ENCODE data around the gene HTR4.

Gene HTR4

DNA sequence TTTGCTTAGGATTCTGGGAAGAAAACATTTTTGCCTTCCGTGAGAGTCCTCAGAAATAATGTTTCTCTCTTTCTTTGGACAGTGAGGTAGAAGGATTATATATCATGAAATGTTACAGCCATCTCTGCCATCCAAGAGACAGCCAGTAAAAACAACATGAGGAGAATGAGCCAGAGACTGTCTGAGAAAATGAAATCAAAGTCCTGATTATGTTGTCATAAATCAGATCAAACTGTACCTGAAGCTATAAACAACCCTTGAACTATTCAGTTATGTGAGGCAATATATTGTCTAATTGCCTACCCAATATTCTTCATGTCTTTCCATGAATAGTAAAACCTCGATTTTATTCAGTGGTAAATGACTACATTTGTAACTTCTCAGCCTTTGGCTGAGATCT is 9.2 kb upstream of the HTR4 start:
- no peaks in the 10 kb centered on the region for H3K9me3 ChIP-seq (ENCODE audit: control insufficient read depth in 2 of 2, low read length in 2 of 2)
- H3K4me1 ChIP-seq (ENCODE audit: control insufficient read depth in 2 of 2, insufficient read depth in 2 of 2, low read length in 2 of 2): peaks cover 2 to 17% of the 10 kb centered on the region in 2 donors
- H3K27ac ChIP-seq (ENCODE audit: low read depth in 2 of 2, low read length in 2 of 2): no peak overlapping the region
- no peaks in the 10 kb centered on the region for H3K27me3 ChIP-seq (ENCODE audit: control insufficient read depth in 2 of 2, insufficient read depth in 2 of 2, low read length in 2 of 2)
- no peak overlapping the region for H3K9ac ChIP-seq (ENCODE audit: low read depth in 1 of 2, low read length in 2 of 2)
- H3K4me3 ChIP-seq (ENCODE audit: low read length in 2 of 2): no peak overlapping the region
- no peaks in the 10 kb centered on the region for H3K36me3 ChIP-seq (ENCODE audit: control insufficient read depth in 2 of 2, insufficient read depth in 2 of 2, low read length in 2 of 2)

DNA sequence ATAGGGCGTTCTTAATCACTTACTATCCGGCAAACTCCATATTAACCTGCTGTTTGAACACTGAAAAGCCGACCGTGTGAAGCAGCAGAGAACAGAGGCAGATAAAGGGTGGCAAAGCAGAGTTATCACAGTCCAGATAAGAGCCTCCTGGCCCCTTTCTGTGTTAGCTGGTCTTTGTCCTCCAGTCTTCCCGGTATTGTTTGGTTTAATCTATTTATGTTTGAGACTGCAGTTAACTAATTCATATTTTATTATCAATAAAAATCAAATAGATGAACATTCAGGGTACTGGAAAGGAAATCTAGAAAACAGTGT is 6.0 kb upstream of the HTR4 start:
- Histone ChIP-seq H3K4me1 (ENCODE audit: control insufficient read depth in 2 of 2, insufficient read depth in 2 of 2, low read length in 2 of 2) (peaks cover 2 to 14% of the 10 kb centered on the region in 2 donors), H3K9ac (ENCODE audit: low read depth in 1 of 2, low read length in 2 of 2) (no peak overlapping the region), H3K9me3 (ENCODE audit: control insufficient read depth in 2 of 2, low read length in 2 of 2) (no peaks in the 10 kb centered on the region), H3K27ac (ENCODE audit: low read depth in 2 of 2, low read length in 2 of 2) (no peak overlapping the region), H3K4me3 (ENCODE audit: low read length in 2 of 2) (no peak overlapping the region), H3K36me3 (ENCODE audit: control insufficient read depth in 2 of 2, insufficient read depth in 2 of 2, low read length in 2 of 2) (no peaks in the 10 kb centered on the region), H3K27me3 (ENCODE audit: control insufficient read depth in 2 of 2, insufficient read depth in 2 of 2, low read length in 2 of 2) (no peaks in the 10 kb centered on the region)

DNA sequence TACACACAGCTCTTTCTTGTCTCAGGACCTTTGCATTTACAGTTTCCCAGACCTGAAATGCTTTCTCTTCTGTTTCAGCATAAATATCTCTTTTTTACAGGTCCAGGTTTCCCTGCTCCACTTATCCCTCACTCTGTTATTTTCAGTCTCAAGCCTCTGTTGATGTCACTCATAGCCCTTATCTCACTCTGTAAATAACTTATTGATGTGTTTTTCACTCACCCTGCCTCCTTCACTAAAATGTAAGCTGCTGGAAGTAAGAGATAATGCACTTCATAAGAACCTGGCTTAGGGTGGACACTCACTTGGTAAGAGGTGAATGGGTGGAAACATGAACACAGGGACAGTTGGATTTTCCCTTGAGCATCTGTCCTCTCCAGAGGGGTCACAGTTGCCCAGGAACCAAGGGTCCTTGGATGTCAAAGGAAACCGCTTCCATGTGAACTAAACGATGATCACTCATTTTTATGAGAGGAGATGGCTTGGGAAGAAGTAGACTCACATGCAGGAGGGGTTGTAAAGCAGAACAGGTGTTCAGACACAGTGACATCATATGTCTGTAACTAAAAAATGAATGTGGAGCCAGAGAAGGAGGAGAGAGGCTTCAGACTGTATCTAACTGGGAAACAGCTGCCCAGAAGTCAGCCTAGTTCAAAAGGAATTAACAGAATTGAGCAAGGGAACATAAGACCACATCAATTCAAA is 5.5 kb upstream of the HTR4 start:
- Histone ChIP-seq H3K36me3 (ENCODE audit: control insufficient read depth in 2 of 2, insufficient read depth in 2 of 2, low read length in 2 of 2) (no peaks in the 10 kb centered on the region), H3K27me3 (ENCODE audit: control insufficient read depth in 2 of 2, insufficient read depth in 2 of 2, low read length in 2 of 2) (no peaks in the 10 kb centered on the region), H3K4me3 (ENCODE audit: low read length in 2 of 2) (no peak overlapping the region), H3K27ac (ENCODE audit: low read depth in 2 of 2, low read length in 2 of 2) (no peak overlapping the region), H3K9me3 (ENCODE audit: control insufficient read depth in 2 of 2, low read length in 2 of 2) (no peaks in the 10 kb centered on the region), H3K9ac (ENCODE audit: low read depth in 1 of 2, low read length in 2 of 2) (no peak overlapping the region), H3K4me1 (ENCODE audit: control insufficient read depth in 2 of 2, insufficient read depth in 2 of 2, low read length in 2 of 2) (peaks cover 0 to 19% of the 10 kb centered on the region in 2 donors)

DNA sequence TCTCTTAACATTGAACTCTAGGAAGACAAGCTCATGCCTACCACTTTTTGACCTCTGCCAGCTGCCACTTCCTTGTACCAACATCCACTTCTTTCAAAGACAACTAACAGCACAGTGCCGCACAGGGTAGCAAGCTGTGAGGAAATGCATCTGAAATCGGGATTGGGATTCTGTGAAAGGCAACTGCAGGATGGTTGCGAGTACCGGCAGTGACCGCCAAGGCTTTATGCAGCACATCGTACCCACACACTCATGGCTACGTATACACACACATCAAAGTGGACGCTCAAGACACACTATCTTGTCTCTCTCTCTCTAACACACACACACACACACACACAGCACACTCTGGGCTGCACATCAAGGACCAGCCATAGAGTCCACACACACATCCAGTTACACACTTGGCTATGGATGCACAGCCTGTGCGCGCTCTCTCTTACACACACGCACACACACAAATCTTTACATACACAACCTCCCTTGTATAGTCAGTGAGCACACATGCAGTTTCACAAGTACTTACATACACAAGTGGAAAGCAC is 964 bp downstream of the HTR4 start:
- peaks cover 2 to 5% of the 10 kb centered on the region in 2 donors for H3K27me3 ChIP-seq (ENCODE audit: control insufficient read depth in 2 of 2, insufficient read depth in 2 of 2, low read length in 2 of 2)
- peaks cover 0 to 8% of the 10 kb centered on the region in 2 donors for H3K4me1 ChIP-seq (ENCODE audit: control insufficient read depth in 2 of 2, insufficient read depth in 2 of 2, low read length in 2 of 2)
- H3K9ac ChIP-seq (ENCODE audit: low read depth in 1 of 2, low read length in 2 of 2): peak overlapping the region in 1 of 2 donors; percentile 74
- no peak overlapping the region for H3K27ac ChIP-seq (ENCODE audit: low read depth in 2 of 2, low read length in 2 of 2)
- no peaks in the 10 kb centered on the region for H3K9me3 ChIP-seq (ENCODE audit: control insufficient read depth in 2 of 2, low read length in 2 of 2)
- peak overlapping the region; percentile 67 to 70 for H3K4me3 ChIP-seq (ENCODE audit: low read length in 2 of 2)
- no peaks in the 10 kb centered on the region for H3K36me3 ChIP-seq (ENCODE audit: control insufficient read depth in 2 of 2, insufficient read depth in 2 of 2, low read length in 2 of 2)

DNA sequence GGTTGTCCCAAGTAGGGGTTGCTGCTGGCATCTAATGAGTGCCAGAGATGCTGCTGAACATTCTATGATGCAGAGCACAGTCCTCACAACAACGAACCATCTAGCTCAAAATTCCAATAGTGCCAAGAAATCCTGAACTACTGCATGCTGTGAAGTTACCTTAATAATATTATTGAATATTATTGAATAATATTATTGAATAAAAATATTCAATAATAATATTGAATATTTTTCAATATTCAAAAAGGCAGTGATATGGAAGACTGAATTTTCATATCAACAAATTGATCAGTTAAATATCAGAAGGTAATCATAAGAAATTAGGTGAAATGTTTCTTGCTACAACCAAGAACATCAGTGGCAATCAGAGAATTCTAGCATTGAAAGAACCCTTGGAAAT is 2.8 kb downstream of the HTR4 start:
- Histone ChIP-seq H3K4me3 (ENCODE audit: low read length in 2 of 2) (no peak overlapping the region), H3K4me1 (ENCODE audit: control insufficient read depth in 2 of 2, insufficient read depth in 2 of 2, low read length in 2 of 2) (peaks cover 0 to 8% of the 10 kb centered on the region in 2 donors), H3K27ac (ENCODE audit: low read depth in 2 of 2, low read length in 2 of 2) (no peak overlapping the region), H3K27me3 (ENCODE audit: control insufficient read depth in 2 of 2, insufficient read depth in 2 of 2, low read length in 2 of 2) (peaks cover 2 to 5% of the 10 kb centered on the region in 2 donors), H3K9me3 (ENCODE audit: control insufficient read depth in 2 of 2, low read length in 2 of 2) (no peaks in the 10 kb centered on the region), H3K9ac (ENCODE audit: low read depth in 1 of 2, low read length in 2 of 2) (no peak overlapping the region), H3K36me3 (ENCODE audit: control insufficient read depth in 2 of 2, insufficient read depth in 2 of 2, low read length in 2 of 2) (no peaks in the 10 kb centered on the region)

DNA sequence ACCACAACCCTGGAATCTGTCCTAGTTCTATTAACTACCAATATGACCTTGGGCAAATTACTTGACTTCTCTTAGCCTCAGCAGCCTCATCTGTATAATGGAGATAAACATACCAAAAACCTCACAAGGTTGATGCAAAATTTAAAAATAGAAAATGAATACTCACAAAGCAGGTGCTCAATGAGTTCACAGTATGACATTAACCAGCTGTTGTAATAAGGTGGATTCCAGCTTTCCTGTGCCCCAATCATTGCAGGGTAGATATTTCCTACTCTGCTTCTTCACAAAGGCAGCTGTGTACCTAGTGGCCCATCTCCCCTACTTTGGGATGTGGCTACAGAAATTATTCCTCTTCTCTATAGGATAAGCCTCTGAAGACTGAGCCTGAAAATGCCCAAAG is 8.8 kb downstream of the HTR4 start:
- Histone ChIP-seq H3K4me3 (ENCODE audit: low read length in 2 of 2) (no peak overlapping the region), H3K4me1 (ENCODE audit: control insufficient read depth in 2 of 2, insufficient read depth in 2 of 2, low read length in 2 of 2) (no peaks in the 10 kb centered on the region), H3K27me3 (ENCODE audit: control insufficient read depth in 2 of 2, insufficient read depth in 2 of 2, low read length in 2 of 2) (no peaks in the 10 kb centered on the region), H3K27ac (ENCODE audit: low read depth in 2 of 2, low read length in 2 of 2) (no peak overlapping the region), H3K9ac (ENCODE audit: low read depth in 1 of 2, low read length in 2 of 2) (no peak overlapping the region), H3K9me3 (ENCODE audit: control insufficient read depth in 2 of 2, low read length in 2 of 2) (no peaks in the 10 kb centered on the region), H3K36me3 (ENCODE audit: control insufficient read depth in 2 of 2, insufficient read depth in 2 of 2, low read length in 2 of 2) (no peaks in the 10 kb centered on the region)

DNA sequence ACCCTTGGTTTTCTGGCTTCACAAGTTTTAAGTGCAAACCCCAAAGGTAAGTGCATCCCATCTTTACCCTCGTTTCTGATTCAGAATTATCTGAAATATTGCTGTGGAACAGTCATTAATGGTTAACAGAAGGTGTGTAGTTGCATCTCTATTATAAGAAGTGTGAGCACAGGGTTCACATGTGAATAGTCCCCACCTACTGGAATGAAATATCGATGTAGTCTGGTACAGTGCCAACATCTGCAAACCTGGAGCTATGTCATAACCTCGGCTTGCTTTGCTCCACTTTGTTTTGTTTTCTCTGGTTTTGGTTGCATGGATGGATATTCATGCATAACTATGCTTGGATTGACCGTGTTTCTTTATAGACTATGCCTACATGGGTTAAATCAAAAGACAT is 12.6 kb downstream of the HTR4 start:
- no peaks in the 10 kb centered on the region for H3K27me3 ChIP-seq (ENCODE audit: control insufficient read depth in 2 of 2, insufficient read depth in 2 of 2, low read length in 2 of 2)
- peaks cover 0 to 4% of the 10 kb centered on the region in 2 donors for H3K4me1 ChIP-seq (ENCODE audit: control insufficient read depth in 2 of 2, insufficient read depth in 2 of 2, low read length in 2 of 2)
- H3K36me3 ChIP-seq (ENCODE audit: control insufficient read depth in 2 of 2, insufficient read depth in 2 of 2, low read length in 2 of 2): no peaks in the 10 kb centered on the region
- no peak overlapping the region for H3K9ac ChIP-seq (ENCODE audit: low read depth in 1 of 2, low read length in 2 of 2)
- no peak overlapping the region for H3K27ac ChIP-seq (ENCODE audit: low read depth in 2 of 2, low read length in 2 of 2)
- H3K4me3 ChIP-seq (ENCODE audit: low read length in 2 of 2): no peak overlapping the region
- no peaks in the 10 kb centered on the region for H3K9me3 ChIP-seq (ENCODE audit: control insufficient read depth in 2 of 2, low read length in 2 of 2)

DNA sequence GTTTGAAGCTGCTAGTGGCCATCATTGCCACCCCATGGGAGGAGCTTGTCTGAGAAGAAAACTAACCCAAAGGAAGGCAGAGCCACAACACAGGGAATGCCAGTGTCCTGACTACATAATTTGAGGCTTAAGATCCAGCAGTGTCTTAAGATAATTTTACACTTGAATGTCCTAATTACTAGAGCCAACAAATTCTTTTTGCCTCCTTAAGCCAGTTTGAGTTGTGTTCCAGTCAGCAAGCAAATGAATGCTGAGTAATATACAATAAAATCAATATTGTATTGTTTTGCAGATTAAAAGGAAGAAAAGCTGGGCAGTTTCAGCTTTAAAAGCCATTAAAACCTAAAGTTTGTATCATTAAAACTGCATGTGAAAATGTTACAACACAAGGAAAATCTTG is 13.9 kb downstream of the HTR4 start:
- H3K4me1 ChIP-seq (ENCODE audit: control insufficient read depth in 2 of 2, insufficient read depth in 2 of 2, low read length in 2 of 2): peaks cover 1 to 9% of the 10 kb centered on the region in 2 donors
- H3K4me3 ChIP-seq (ENCODE audit: low read length in 2 of 2): no peak overlapping the region
- no peaks in the 10 kb centered on the region for H3K27me3 ChIP-seq (ENCODE audit: control insufficient read depth in 2 of 2, insufficient read depth in 2 of 2, low read length in 2 of 2)
- no peak overlapping the region for H3K27ac ChIP-seq (ENCODE audit: low read depth in 2 of 2, low read length in 2 of 2)
- H3K9ac ChIP-seq (ENCODE audit: low read depth in 1 of 2, low read length in 2 of 2): no peak overlapping the region
- H3K9me3 ChIP-seq (ENCODE audit: control insufficient read depth in 2 of 2, low read length in 2 of 2): no peaks in the 10 kb centered on the region
- no peaks in the 10 kb centered on the region for H3K36me3 ChIP-seq (ENCODE audit: control insufficient read depth in 2 of 2, insufficient read depth in 2 of 2, low read length in 2 of 2)

DNA sequence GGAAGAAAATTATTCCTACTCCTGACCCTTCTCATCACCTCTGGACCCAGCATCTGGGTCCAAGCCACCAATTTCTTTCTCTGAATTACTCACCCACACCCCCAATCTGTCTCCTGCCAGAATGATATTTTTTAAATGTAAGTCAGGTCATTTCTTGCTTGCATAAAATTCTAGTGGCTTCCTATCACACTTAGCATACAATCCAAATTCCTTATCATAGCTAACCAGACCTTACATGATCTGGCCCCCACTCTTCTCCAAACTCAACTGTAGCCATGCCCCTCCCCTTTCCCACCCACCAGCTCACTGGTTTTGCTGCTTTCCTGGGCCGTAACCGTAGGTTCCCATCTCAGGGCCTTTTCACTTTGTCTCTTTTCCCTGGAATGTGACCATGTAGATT is 15.2 kb downstream of the HTR4 start:
- Histone ChIP-seq H3K4me3 (ENCODE audit: low read length in 2 of 2) (no peak overlapping the region), H3K27ac (ENCODE audit: low read depth in 2 of 2, low read length in 2 of 2) (no peak overlapping the region), H3K4me1 (ENCODE audit: control insufficient read depth in 2 of 2, insufficient read depth in 2 of 2, low read length in 2 of 2) (peaks cover 9 to 14% of the 10 kb centered on the region in 2 donors), H3K9ac (ENCODE audit: low read depth in 1 of 2, low read length in 2 of 2) (no peak overlapping the region), H3K27me3 (ENCODE audit: control insufficient read depth in 2 of 2, insufficient read depth in 2 of 2, low read length in 2 of 2) (no peaks in the 10 kb centered on the region), H3K9me3 (ENCODE audit: control insufficient read depth in 2 of 2, low read length in 2 of 2) (no peaks in the 10 kb centered on the region), H3K36me3 (ENCODE audit: control insufficient read depth in 2 of 2, insufficient read depth in 2 of 2, low read length in 2 of 2) (no peaks in the 10 kb centered on the region)

DNA sequence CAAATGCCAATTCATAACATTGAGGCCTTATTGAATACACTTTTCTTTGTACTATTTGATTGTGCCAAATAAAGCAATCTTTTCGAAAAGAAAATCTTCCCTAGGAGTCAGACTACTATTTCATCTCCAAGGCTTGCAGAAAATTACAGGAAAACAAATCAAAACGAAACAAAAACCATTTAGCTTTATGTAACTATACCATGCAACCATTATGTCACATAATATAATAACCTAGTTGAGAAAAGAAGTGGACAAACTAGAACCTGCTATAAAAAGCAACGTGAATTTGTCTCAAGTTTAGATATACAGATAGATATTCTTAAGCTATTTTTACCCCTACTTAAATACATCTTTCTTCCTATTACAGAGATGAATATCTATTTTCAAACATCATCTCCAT is 18.0 kb downstream of the HTR4 start:
- H3K27ac ChIP-seq (ENCODE audit: low read depth in 2 of 2, low read length in 2 of 2): peak overlapping the region; percentile 5 to 50
- no peak overlapping the region for H3K9ac ChIP-seq (ENCODE audit: low read depth in 1 of 2, low read length in 2 of 2)
- no peak overlapping the region for H3K4me3 ChIP-seq (ENCODE audit: low read length in 2 of 2)
- H3K9me3 ChIP-seq (ENCODE audit: control insufficient read depth in 2 of 2, low read length in 2 of 2): no peaks in the 10 kb centered on the region
- peaks cover 11 to 14% of the 10 kb centered on the region in 2 donors for H3K4me1 ChIP-seq (ENCODE audit: control insufficient read depth in 2 of 2, insufficient read depth in 2 of 2, low read length in 2 of 2)
- H3K36me3 ChIP-seq (ENCODE audit: control insufficient read depth in 2 of 2, insufficient read depth in 2 of 2, low read length in 2 of 2): no peaks in the 10 kb centered on the region
- no peaks in the 10 kb centered on the region for H3K27me3 ChIP-seq (ENCODE audit: control insufficient read depth in 2 of 2, insufficient read depth in 2 of 2, low read length in 2 of 2)

All from mucosa of rectum (tissue), 2 donors.